PC-9 (cell line): ENCODE data around the gene FBXO44. TPM values are rescaled to one million over a fixed set of nuclear protein-coding genes. Genes with fewer than 3 reads are reported as not detected.

ENCODE experiments used
- BruUV-seq: library from RNA; stranded (reverse); fragments of 400-500 nt; replicated peaks from 2 replicates; lab custom pipeline; 2021; lab: Mats Ljungman, UMichigan
- CTCF ChIA-PET: fragments of 300-600 bp; sonication (Branson Sonifier 250); formaldehyde crosslinking; loops from one replicate; lab custom pipeline; 2022; ENCODE audit warnings: antibody characterized with exemption; lab: Charles Lee
- POLR2A ChIA-PET: fragments of 300-600 bp; sonication (Branson Sonifier 250); formaldehyde crosslinking; loops from one replicate; lab custom pipeline; 2022; ENCODE audit warnings: antibody characterized with exemption; ENCODE audit not compliant: unreplicated experiment; lab: Charles Lee
- DNase-seq, 2 experiments: peaks; one replicate each; pipeline versions ENCODE4 v3.0.0 to v3.0.0-alpha.2; 2015 to 2022; ENCODE audit warnings: mixed read lengths in 1 of 2
- H2AFZ ChIP-seq: fragments of 200-600 bp; sonication (generic); 2 replicates; pipeline ENCODE4 v1.8.1; 2017; ENCODE audit warnings: antibody characterized with exemption
- H3F3A ChIP-seq: fragments of 200-600 bp; sonication (generic); 2 replicates; pipeline ENCODE4 v1.8.1; 2017; ENCODE audit warnings: antibody characterized with exemption, mild to moderate bottlenecking, low read depth; ENCODE audit not compliant: insufficient read depth
- H3K27ac ChIP-seq: fragments of 200-600 bp; sonication (generic); 2 replicates; pipeline ENCODE4 v1.6.1; 2016; ENCODE audit warnings: mixed run types
- H3K27me3 ChIP-seq: fragments of 200-600 bp; sonication (generic); 2 replicates; pipeline ENCODE4 v1.6.1; 2016; ENCODE audit warnings: low read depth, mixed run types; ENCODE audit not compliant: insufficient read depth
- H3K36me3 ChIP-seq: fragments of 200-600 bp; sonication (generic); 2 replicates; pipeline ENCODE4 v1.6.1; 2016; ENCODE audit warnings: low read depth, mixed run types
- H3K4me1 ChIP-seq: fragments of 200-600 bp; sonication (generic); replicated peaks from 2 replicates; pipeline ENCODE4 v1.6.1; 2016; ENCODE audit warnings: mixed run types; ENCODE audit not compliant: insufficient read depth
- H3K4me2 ChIP-seq: fragments of 200-600 bp; sonication (generic); 2 replicates; pipeline ENCODE4 v1.6.1; 2017; ENCODE audit warnings: mixed run types
- H3K4me3 ChIP-seq: fragments of 200-600 bp; sonication (generic); 2 replicates; pipeline ENCODE4 v1.6.1; 2016; ENCODE audit warnings: mixed run types
- H3K79me2 ChIP-seq: fragments of 200-600 bp; sonication (generic); 2 replicates; pipeline ENCODE4 v1.6.1; 2017; ENCODE audit warnings: low read depth, mixed run types
- H3K9me2 ChIP-seq: fragments of 200-600 bp; sonication (generic); 2 replicates; pipeline ENCODE4 v1.8.1; 2017; ENCODE audit warnings: mild to moderate bottlenecking; ENCODE audit not compliant: insufficient read depth
- H3K9me3 ChIP-seq: fragments of 200-600 bp; sonication (generic); 2 replicates; pipeline ENCODE4 v1.8.1; 2016; ENCODE audit warnings: low read depth; ENCODE audit not compliant: insufficient read depth
- H4K20me1 ChIP-seq: fragments of 200-600 bp; sonication (generic); 2 replicates; pipeline ENCODE4 v1.8.1; 2017; ENCODE audit not compliant: insufficient read depth
- CTCF ChIP-seq: fragments of 200-600 bp; sonication (generic); conservative IDR thresholded peaks from 2 replicates; pipeline ENCODE4 v1.6.1; 2017; ENCODE audit warnings: mixed run types, antibody characterized with exemption, mild to moderate bottlenecking, moderate library complexity
- EZH2 ChIP-seq: fragments of 200-600 bp; sonication (generic); IDR thresholded peaks from 2 replicates; pipeline ENCODE4 v1.8.0; 2017; ENCODE audit warnings: antibody characterized with exemption, low read depth
- intact Hi-C: fragments of 100-400 bp; cut with micrococcal nuclease; formaldehyde crosslinking; loops from one replicate; pipeline ENCODE4 v1.10.0; 2022; ENCODE audit not compliant: unreplicated experiment
- total RNA-seq: library from RNA; stranded (reverse); gene quantifications from 2 replicates; pipeline ENCODE4 v1.2.3, GENCODE V29; 2021

FBXO44 gene
- total RNA-seq, 1 experiment from 2014 or later: 31.9 TPM

GRCh38 chr1:11616766-11617165 is 37.9 kb upstream of the FBXO44 start:
- H2AFZ ChIP-seq: no peak overlapping the region
- no peak overlapping the region for H3K4me2 ChIP-seq
- TF ChIP-seq EZH2 (no peak), CTCF (no peak)
- H3F3A ChIP-seq: no peaks in the 10 kb centered on the region
- no peaks in the 10 kb centered on the region for H3K9me3 ChIP-seq
- no peak for DNase-seq
- POLR2A ChIA-PET: no interaction called here
- no peaks in the 10 kb centered on the region for H3K4me1 ChIP-seq
- peaks cover 94% of the 10 kb centered on the region for H3K27me3 ChIP-seq
- H3K27ac ChIP-seq: no peak overlapping the region
- no peaks in the 10 kb centered on the region for H4K20me1 ChIP-seq
- no TSS peak for BruUV-seq
- no peak overlapping the region for H3K4me3 ChIP-seq
- intact Hi-C loops: no loop called here
- CTCF ChIA-PET: no interaction called here
- H3K9me2 ChIP-seq: no peaks in the 10 kb centered on the region
- H3K36me3 ChIP-seq: no peaks in the 10 kb centered on the region
- H3K79me2 ChIP-seq: no peaks in the 10 kb centered on the region

- DNase-seq: peak in 1 of 2 experiments; percentile 35
- H3F3A ChIP-seq: no peaks in the 10 kb centered on the region
- no peak overlapping the region for H3K4me3 ChIP-seq
- no peak overlapping the region for H3K4me2 ChIP-seq
- TF ChIP-seq CTCF (no peak), EZH2 (no peak)
- H3K4me1 ChIP-seq: no peaks in the 10 kb centered on the region
- intact Hi-C loops: no loop called here
- no peak overlapping the region for H3K27ac ChIP-seq
- H4K20me1 ChIP-seq: no peaks in the 10 kb centered on the region
- H3K9me3 ChIP-seq: no peaks in the 10 kb centered on the region
- no peaks in the 10 kb centered on the region for H3K36me3 ChIP-seq
- peaks cover 96% of the 10 kb centered on the region for H3K27me3 ChIP-seq
- BruUV-seq: no TSS peak
- POLR2A ChIA-PET: no interaction called here
- H3K79me2 ChIP-seq: no peaks in the 10 kb centered on the region
- no peaks in the 10 kb centered on the region for H3K9me2 ChIP-seq
- H2AFZ ChIP-seq: no peak overlapping the region
- CTCF ChIA-PET: no interaction called here
Observed at GRCh38 chr1:11617314-11617713, 37.4 kb upstream of the FBXO44 start.

GRCh38 chr1:11617741-11618140 is 36.9 kb upstream of the FBXO44 start:
- Histone ChIP-seq H3K9me2 (no peaks in the 10 kb centered on the region), H3K4me1 (no peaks in the 10 kb centered on the region), H3K79me2 (no peaks in the 10 kb centered on the region), H3K27me3 (peaks cover 96% of the 10 kb centered on the region), H3K27ac (no peak overlapping the region), H4K20me1 (no peaks in the 10 kb centered on the region), H3K9me3 (no peaks in the 10 kb centered on the region), H3K4me3 (no peak overlapping the region), H2AFZ (no peak overlapping the region), H3F3A (no peaks in the 10 kb centered on the region), H3K4me2 (no peak overlapping the region), H3K36me3 (no peaks in the 10 kb centered on the region)
- intact Hi-C loops: no loop called here
- no peak for DNase-seq
- BruUV-seq: no TSS peak
- TF ChIP-seq EZH2 (no peak), CTCF (no peak)
- CTCF ChIA-PET: no interaction called here
- POLR2A ChIA-PET: no interaction called here
